Measurements from ENCODE around the gene ABI3BP. TPM values are rescaled to one million over a fixed set of nuclear protein-coding genes. Genes with fewer than 3 reads are reported as not detected.

The ABI3BP gene
- total and polyA plus RNA-seq, 2 experiments from 2014 or later, result 6.8 to 30.3 TPM

DNA sequence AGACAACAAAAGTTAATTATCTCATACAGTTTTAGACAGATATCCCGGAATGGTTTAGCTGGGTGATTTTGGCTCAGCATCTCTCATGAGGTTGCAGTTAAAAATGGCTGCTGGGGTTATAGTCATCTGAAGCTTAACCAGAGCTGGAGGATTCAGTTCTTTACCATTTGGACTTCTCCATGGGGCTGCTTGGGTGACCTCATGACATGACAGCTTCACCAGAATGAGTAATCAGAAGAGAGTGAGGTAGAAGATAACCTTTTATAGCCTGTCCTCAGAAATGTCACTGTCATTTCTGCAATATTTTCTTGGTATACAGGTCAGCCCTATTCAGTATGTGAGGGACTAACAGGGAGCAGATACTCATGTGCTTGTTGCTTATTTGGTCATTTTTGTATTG lies 253.0 kb downstream of the ABI3BP start:
- H3K27me3 ChIP-seq (replicated peaks; ENCODE audit: insufficient read depth), result no peaks in the 10 kb centered on the region
- H3K9ac ChIP-seq, result no peak overlapping the region
- H3K79me2 ChIP-seq (ENCODE audit: insufficient read depth), result peaks cover 90% of the 10 kb centered on the region
- no peak for TF ChIP-seq EZH2phosphoT487 (IDR thresholded peaks at IDR 0.05; ENCODE audit: insufficient read depth, low read depth)
- no peaks in the 10 kb centered on the region for H3K4me1 ChIP-seq (ENCODE audit: insufficient read depth)
- no peak overlapping the region for H3K27ac ChIP-seq
- no peak overlapping the region for H3K4me3 ChIP-seq
- H3K9me3 ChIP-seq (ENCODE audit: low read depth), result no peaks in the 10 kb centered on the region
- in situ Hi-C loops (cut with MboI), result no loop called here
- H2AFZ ChIP-seq, result no peak overlapping the region
- no peaks in the 10 kb centered on the region for H4K20me1 ChIP-seq (ENCODE audit: insufficient read depth)
- H3K9me2 ChIP-seq (ENCODE audit: insufficient read depth), result no peaks in the 10 kb centered on the region
- no peak overlapping the region for H3K4me2 ChIP-seq (ENCODE audit: unreplicated experiment)
- peak; percentile 40 for DNase-seq
- H3F3A ChIP-seq (ENCODE audit: insufficient read depth), result peaks cover 8% of the 10 kb centered on the region; the same call in 1 of the 2 replicates
- WGBS, 2 experiments (ENCODE audit: low coverage in 1 of 2, low lambda C conversion rate in 2 of 2, missing lambda C conversion rate in 2 of 2), result 91 to 93% methylated on average over 1 of the region's 1 CpG
- H3K36me3 ChIP-seq (ENCODE audit: low read depth), result peaks cover 86% of the 10 kb centered on the region

- Histone ChIP-seq H3K27me3 (replicated peaks; ENCODE audit: insufficient read depth) (no peaks in the 10 kb centered on the region), H3K4me3 (no peak overlapping the region), H3K27ac (no peak overlapping the region), H3K4me2 (ENCODE audit: unreplicated experiment) (no peak overlapping the region), H3K9me2 (ENCODE audit: insufficient read depth) (no peaks in the 10 kb centered on the region), H4K20me1 (ENCODE audit: insufficient read depth) (peaks cover 6% of the 10 kb centered on the region), H3F3A (ENCODE audit: insufficient read depth) (peaks cover 13% of the 10 kb centered on the region; the same call in 1 of the 2 replicates), H3K79me2 (ENCODE audit: insufficient read depth) (peaks cover 98% of the 10 kb centered on the region), H2AFZ (no peak overlapping the region), H3K9me3 (ENCODE audit: low read depth) (no peaks in the 10 kb centered on the region), H3K4me1 (ENCODE audit: insufficient read depth) (no peaks in the 10 kb centered on the region; the same call in 1 of the 2 replicates), H3K36me3 (ENCODE audit: low read depth) (peaks cover 89% of the 10 kb centered on the region), H3K9ac (no peak overlapping the region)
- peak; percentile 56 for DNase-seq
- no peak for TF ChIP-seq EZH2phosphoT487 (IDR thresholded peaks at IDR 0.05; ENCODE audit: insufficient read depth, low read depth)
- in situ Hi-C loops (cut with MboI), result no loop called here
- 3 to 12% methylated on average over 2 of the region's 2 CpGs for WGBS, 2 experiments (ENCODE audit: low coverage in 1 of 2, low lambda C conversion rate in 2 of 2, missing lambda C conversion rate in 2 of 2)
These were observed 255.9 kb downstream of the ABI3BP start for GRCh38 chr3:100737334-100737733.

- Histone ChIP-seq H3K9me3 (ENCODE audit: low read depth) (no peaks in the 10 kb centered on the region), H3K9me2 (ENCODE audit: insufficient read depth) (no peaks in the 10 kb centered on the region), H3F3A (ENCODE audit: insufficient read depth) (peaks cover 5% of the 10 kb centered on the region; the same call in 1 of the 2 replicates), H3K4me2 (ENCODE audit: unreplicated experiment) (no peak overlapping the region), H3K79me2 (ENCODE audit: insufficient read depth) (peaks cover 100% of the 10 kb centered on the region), H2AFZ (no peak overlapping the region), H3K9ac (no peak overlapping the region), H4K20me1 (ENCODE audit: insufficient read depth) (peaks cover 6% of the 10 kb centered on the region), H3K4me1 (ENCODE audit: insufficient read depth) (peaks cover 21% of the 10 kb centered on the region), H3K27ac (no peak overlapping the region), H3K36me3 (ENCODE audit: low read depth) (peaks cover 85% of the 10 kb centered on the region), H3K27me3 (replicated peaks; ENCODE audit: insufficient read depth) (no peaks in the 10 kb centered on the region), H3K4me3 (no peak overlapping the region)
- DNase-seq, result no peak
- in situ Hi-C loops (cut with MboI), result no loop called here
- WGBS, 2 experiments (ENCODE audit: low coverage in 1 of 2, low lambda C conversion rate in 2 of 2, missing lambda C conversion rate in 2 of 2), result 59 to 64% methylated on average over 3 of the region's 3 CpGs
- TF ChIP-seq EZH2 (IDR thresholded peaks at IDR 0.05; ENCODE audit: insufficient read depth, poor library complexity, severe bottlenecking) (no peak), EZH2phosphoT487 (IDR thresholded peaks at IDR 0.05; ENCODE audit: insufficient read depth, low read depth) (no peak)
These were observed 260.8 kb downstream of the ABI3BP start for GRCh38 chr3:100732435-100732834.

DNA sequence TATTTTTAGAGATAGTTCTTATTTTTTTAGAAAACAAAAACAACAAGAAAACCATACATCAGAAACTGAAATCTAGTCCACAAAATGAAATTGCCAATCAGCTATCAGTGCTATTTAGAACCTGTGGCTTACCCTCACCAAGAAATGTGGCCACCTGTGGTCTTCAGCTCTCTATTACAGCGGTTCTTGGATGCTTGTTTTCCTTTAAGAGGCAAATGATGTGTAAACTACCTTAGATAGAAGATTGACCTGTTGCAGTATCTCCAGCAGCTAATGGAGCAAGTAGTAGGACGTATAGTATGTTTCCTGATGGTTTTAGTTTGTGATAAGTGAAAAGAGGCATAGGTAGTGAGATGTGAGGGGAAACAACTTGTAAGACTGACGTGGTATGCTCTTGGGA lies 262.7 kb downstream of the ABI3BP start:
- 95 to 97% methylated on average over 3 of the region's 3 CpGs for WGBS, 2 experiments (ENCODE audit: low coverage in 1 of 2, low lambda C conversion rate in 2 of 2, missing lambda C conversion rate in 2 of 2)
- no peak for DNase-seq
- H3K9ac ChIP-seq, result no peak overlapping the region
- H3K27me3 ChIP-seq (replicated peaks; ENCODE audit: insufficient read depth), result no peaks in the 10 kb centered on the region
- H3F3A ChIP-seq (ENCODE audit: insufficient read depth), result peaks cover 5% of the 10 kb centered on the region; the same call in 1 of the 2 replicates
- H3K27ac ChIP-seq, result no peak overlapping the region
- H3K79me2 ChIP-seq (ENCODE audit: insufficient read depth), result peaks cover 100% of the 10 kb centered on the region
- no peaks in the 10 kb centered on the region for H3K9me2 ChIP-seq (ENCODE audit: insufficient read depth)
- H3K4me2 ChIP-seq (ENCODE audit: unreplicated experiment), result no peak overlapping the region
- in situ Hi-C loops (cut with MboI), result no loop called here
- peaks cover 76% of the 10 kb centered on the region for H3K36me3 ChIP-seq (ENCODE audit: low read depth)
- no peak overlapping the region for H3K4me3 ChIP-seq
- H3K9me3 ChIP-seq (ENCODE audit: low read depth), result no peaks in the 10 kb centered on the region
- peaks cover 21% of the 10 kb centered on the region for H3K4me1 ChIP-seq (ENCODE audit: insufficient read depth)
- H4K20me1 ChIP-seq (ENCODE audit: insufficient read depth), result peaks cover 6% of the 10 kb centered on the region
- no peak for TF ChIP-seq EZH2phosphoT487 (IDR thresholded peaks at IDR 0.05; ENCODE audit: insufficient read depth, low read depth)
- TF ChIP-seq EZH2 (IDR thresholded peaks at IDR 0.05; ENCODE audit: insufficient read depth, poor library complexity, severe bottlenecking), result no peak
- no peak overlapping the region for H2AFZ ChIP-seq

DNA sequence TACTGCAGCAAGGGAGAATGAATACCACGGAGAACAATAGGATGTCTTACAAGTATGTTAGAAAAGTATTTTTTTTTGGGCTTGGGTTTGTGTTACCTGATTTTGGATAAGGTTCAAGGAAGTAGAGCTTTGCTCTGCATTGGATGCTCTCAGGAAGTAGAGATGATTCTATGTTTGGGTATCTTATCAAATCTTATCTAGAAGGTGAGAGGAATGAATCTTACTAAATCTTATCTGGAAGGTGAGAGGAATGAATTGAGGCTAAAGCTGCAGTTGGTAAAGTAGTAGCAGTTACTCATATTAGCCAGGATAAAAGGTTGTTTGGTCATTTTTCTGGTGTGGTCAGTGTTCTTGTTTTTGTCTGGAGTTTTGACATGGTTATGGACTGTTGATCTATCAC lies 266.5 kb downstream of the ABI3BP start:
- peaks cover 100% of the 10 kb centered on the region for H3K79me2 ChIP-seq (ENCODE audit: insufficient read depth)
- no peak overlapping the region for H2AFZ ChIP-seq
- in situ Hi-C loops (cut with MboI), result no loop called here
- H3K4me2 ChIP-seq (ENCODE audit: unreplicated experiment), result no peak overlapping the region
- TF ChIP-seq EZH2phosphoT487 (IDR thresholded peaks at IDR 0.05; ENCODE audit: insufficient read depth, low read depth) (no peak), EZH2 (IDR thresholded peaks at IDR 0.05; ENCODE audit: insufficient read depth, poor library complexity, severe bottlenecking) (no peak)
- H3K9me2 ChIP-seq (ENCODE audit: insufficient read depth), result no peaks in the 10 kb centered on the region; the same call in 1 of the 2 replicates
- no peaks in the 10 kb centered on the region for H3K27me3 ChIP-seq (replicated peaks; ENCODE audit: insufficient read depth)
- no peaks in the 10 kb centered on the region for H3K9me3 ChIP-seq (ENCODE audit: low read depth)
- 92 to 100% methylated on average over 1 of the region's 1 CpG for WGBS, 2 experiments (ENCODE audit: low coverage in 1 of 2, low lambda C conversion rate in 2 of 2, missing lambda C conversion rate in 2 of 2)
- no peak overlapping the region for H3K9ac ChIP-seq
- peaks cover 21% of the 10 kb centered on the region for H3K4me1 ChIP-seq (ENCODE audit: insufficient read depth)
- H3F3A ChIP-seq (ENCODE audit: insufficient read depth), result peaks cover 14% of the 10 kb centered on the region
- no peak overlapping the region for H3K4me3 ChIP-seq
- H3K27ac ChIP-seq, result no peak overlapping the region
- no peak for DNase-seq
- H3K36me3 ChIP-seq (ENCODE audit: low read depth), result peaks cover 52% of the 10 kb centered on the region
- no peaks in the 10 kb centered on the region for H4K20me1 ChIP-seq (ENCODE audit: insufficient read depth)

Data from GM23248 (cell line).